Measurements from ENCODE around the gene KLHDC4. TPM values are rescaled to one million over a fixed set of nuclear protein-coding genes. Genes with fewer than 3 reads are reported as not detected.

KLHDC4 gene
- total and polyA plus RNA-seq, 7 donors: 9.2 to 19.7 (median 14.7) TPM

GRCh38 chr16:87691686-87692079 is 74.1 kb downstream of the KLHDC4 start:
- no peak overlapping the region for H3K27ac ChIP-seq
- no peak overlapping the region for H3K4me3 ChIP-seq
- DNase-seq: no peak
- no peaks in the 10 kb centered on the region for H3K9me3 ChIP-seq
- intact Hi-C loops (cut with DNase I): no loop called here
- peaks cover 0 to 6% of the 10 kb centered on the region in 2 donors for H3K36me3 ChIP-seq (ENCODE audit: insufficient read depth in 1 of 2, low read depth in 1 of 2)
- H3K4me1 ChIP-seq: no peaks in the 10 kb centered on the region
- ATAC-seq: peak in 1 of 4 donors; percentile 6
- peaks cover 0 to 37% (median 7%) of the 10 kb centered on the region in 3 donors for H3K27me3 ChIP-seq (ENCODE audit: insufficient read depth in 3 of 3, low read length in 2 of 3)
- no peak for TF ChIP-seq CTCF (IDR thresholded peaks at IDR 0.05)
- 39 to 45% (median 40%) methylated on average over 14 of the region's 14 CpGs for WGBS, 3 donors

GRCh38 chr16:87690911-87691685 is 74.7 kb downstream of the KLHDC4 start:
- peaks cover 0 to 39% (median 7%) of the 10 kb centered on the region in 3 donors for H3K27me3 ChIP-seq (ENCODE audit: insufficient read depth in 3 of 3, low read length in 2 of 3)
- no peak overlapping the region for H3K27ac ChIP-seq
- DNase-seq: no peak
- intact Hi-C loops (cut with DNase I): no loop called here
- H3K9me3 ChIP-seq: no peaks in the 10 kb centered on the region
- TF ChIP-seq CTCF (IDR thresholded peaks at IDR 0.05): no peak
- H3K4me3 ChIP-seq: no peak overlapping the region
- peaks cover 0 to 3% of the 10 kb centered on the region in 2 donors for H3K36me3 ChIP-seq (ENCODE audit: insufficient read depth in 1 of 2, low read depth in 1 of 2)
- peak in 1 of 4 donors; percentile 10 for ATAC-seq
- H3K4me1 ChIP-seq: no peaks in the 10 kb centered on the region
- 48 to 51% (median 50%) methylated on average over 25 to 33 of the region's 33 CpGs for WGBS, 3 donors

GRCh38 chr16:87689956-87690465 is 75.8 kb downstream of the KLHDC4 start:
- Histone ChIP-seq H3K36me3 (ENCODE audit: insufficient read depth in 1 of 2, low read depth in 1 of 2) (no peaks in the 10 kb centered on the region), H3K4me1 (no peaks in the 10 kb centered on the region), H3K27ac (no peak overlapping the region), H3K4me3 (no peak overlapping the region), H3K27me3 (ENCODE audit: insufficient read depth in 3 of 3, low read length in 2 of 3) (peaks cover 0 to 48% (median 12%) of the 10 kb centered on the region in 3 donors), H3K9me3 (no peaks in the 10 kb centered on the region)
- WGBS, 3 donors: 88 to 91% (median 90%) methylated on average over 36 to 46 of the region's 46 CpGs
- TF ChIP-seq CTCF (IDR thresholded peaks at IDR 0.05): no peak
- DNase-seq (no peak), ATAC-seq (no peak)
- intact Hi-C loops (cut with DNase I): no loop called here

- TF ChIP-seq CTCF (IDR thresholded peaks at IDR 0.05): no peak
- Histone ChIP-seq H3K9me3 (no peaks in the 10 kb centered on the region), H3K27ac (no peak overlapping the region), H3K36me3 (ENCODE audit: insufficient read depth in 1 of 2, low read depth in 1 of 2) (no peaks in the 10 kb centered on the region), H3K4me1 (no peaks in the 10 kb centered on the region), H3K4me3 (no peak overlapping the region), H3K27me3 (ENCODE audit: insufficient read depth in 3 of 3, low read length in 2 of 3) (peaks cover 0 to 54% (median 12%) of the 10 kb centered on the region in 3 donors)
- WGBS, 3 donors: 83 to 84% (median 83%) methylated on average over 45 of the region's 45 CpGs
- DNase-seq: no peak
- ATAC-seq: no peak
- intact Hi-C loops (cut with DNase I): no loop called here
Measured at GRCh38 chr16:87688876-87689815, 76.6 kb downstream of the KLHDC4 start.

Data from psoas muscle (tissue), 8 donors.